ENCODE data around the gene MED7. TPM values are rescaled to one million over a fixed set of nuclear protein-coding genes. Genes with fewer than 3 reads are reported as not detected.

MED7 gene
- total and polyA plus RNA-seq, 9 of the 15 experiments (the other 6 are each of a cell fraction or from before 2014, with no cell fraction given) = 4.5 to 38.7 (median 12.2) TPM

DNA sequence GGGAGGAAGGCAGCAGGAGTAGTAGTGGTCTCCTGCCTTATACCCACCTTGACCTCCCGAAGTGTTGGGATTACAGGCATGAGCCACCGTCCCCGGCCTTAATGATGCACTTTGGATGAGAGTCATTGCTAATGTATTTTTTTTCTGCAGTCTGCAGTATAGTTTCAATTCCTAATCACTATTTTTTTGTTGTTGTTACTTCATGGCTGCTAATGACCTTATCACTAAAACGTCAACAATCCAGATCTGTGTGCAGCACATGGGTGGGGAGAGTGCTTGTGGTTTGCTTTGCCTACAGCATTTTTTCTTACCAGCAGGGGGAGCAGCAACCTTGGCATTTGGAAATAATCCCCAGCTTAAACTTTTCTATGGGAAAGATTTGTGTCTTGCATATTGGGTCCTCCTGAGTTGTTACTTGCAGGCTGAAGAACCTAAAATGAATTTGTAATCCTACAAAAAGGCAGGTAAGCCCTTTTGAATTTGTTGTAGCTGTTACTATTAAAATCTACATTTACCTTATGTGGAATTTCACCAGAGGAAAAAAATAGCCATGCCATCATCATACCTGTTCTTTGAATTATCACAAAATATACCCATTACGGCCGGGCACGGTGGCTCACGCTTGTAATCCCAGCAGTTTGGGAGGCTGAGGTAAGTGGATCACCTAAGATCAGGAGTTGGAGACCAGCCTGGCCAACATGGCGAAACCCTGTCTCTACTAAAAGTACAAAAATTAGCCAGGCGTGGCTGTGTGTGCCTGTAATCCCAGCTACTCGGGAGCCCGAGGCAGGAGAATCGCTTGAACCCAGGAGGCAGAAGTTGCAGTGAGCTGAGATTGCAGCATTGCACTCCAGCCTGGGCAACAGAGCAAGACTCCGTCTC lies 6.3 kb upstream of the MED7 start (continued):
- TF ChIP-seq CHD4 (IDR thresholded peaks at IDR 0.05; ENCODE audit: insufficient read depth, insufficient replicate concordance, low read depth, low read length, poor library complexity, severe bottlenecking) (no peak), STAT5A (IDR thresholded peaks at IDR 0.05; ENCODE audit: borderline replicate concordance, low read length) (no peak), SP1 (CRISPR knock-in tag; IDR thresholded peaks at IDR 0.05) (no peak), ZFP91 (CRISPR knock-in tag; IDR thresholded peaks at IDR 0.05) (no peak), PHF21A (IDR thresholded peaks at IDR 0.05; ENCODE audit: borderline replicate concordance, low read depth) (no peak), OTX1 (CRISPR knock-in tag; IDR thresholded peaks at IDR 0.05) (no peak), ESRRA (IDR thresholded peaks at IDR 0.05; ENCODE audit: borderline replicate concordance, low read depth) (peak; percentile 58; the same call in 1 of the 2 replicates), MTA2 (IDR thresholded peaks at IDR 0.05; ENCODE audit: low read depth) (no peak), CBX1 (IDR thresholded peaks at IDR 0.05; ENCODE audit: low read depth) (no peak), FOXK2 (conservative IDR thresholded peaks at IDR 0.05 in 1 of 2, IDR thresholded peaks at IDR 0.05 in 1 of 2; ENCODE audit: low read depth in 2 of 2) (peak in 1 of 2 experiments; percentile 17; a peak in 1 of 4 replicates), BHLHE40 (IDR thresholded peaks at IDR 0.05; ENCODE audit: low read length) (no peak), ZNF384 (IDR thresholded peaks at IDR 0.05; ENCODE audit: low read depth, low read length) (peak; percentile 37)
- TF ChIP-seq, protein P1, sequence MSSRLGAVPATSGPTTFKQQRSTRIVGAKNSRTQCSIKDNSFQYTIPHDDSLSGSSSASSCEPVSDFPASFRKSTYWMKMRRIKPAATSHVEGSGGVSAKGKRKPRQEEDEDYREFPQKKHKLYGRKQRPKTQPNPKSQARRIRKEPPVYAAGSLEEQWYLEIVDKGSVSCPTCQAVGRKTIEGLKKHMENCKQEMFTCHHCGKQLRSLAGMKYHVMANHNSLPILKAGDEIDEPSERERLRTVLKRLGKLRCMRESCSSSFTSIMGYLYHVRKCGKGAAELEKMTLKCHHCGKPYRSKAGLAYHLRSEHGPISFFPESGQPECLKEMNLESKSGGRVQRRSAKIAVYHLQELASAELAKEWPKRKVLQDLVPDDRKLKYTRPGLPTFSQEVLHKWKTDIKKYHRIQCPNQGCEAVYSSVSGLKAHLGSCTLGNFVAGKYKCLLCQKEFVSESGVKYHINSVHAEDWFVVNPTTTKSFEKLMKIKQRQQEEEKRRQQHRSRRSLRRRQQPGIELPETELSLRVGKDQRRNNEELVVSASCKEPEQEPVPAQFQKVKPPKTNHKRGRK (tag; IDR thresholded peaks at IDR 0.05) = no peak
- TF ChIP-seq, protein P2, sequence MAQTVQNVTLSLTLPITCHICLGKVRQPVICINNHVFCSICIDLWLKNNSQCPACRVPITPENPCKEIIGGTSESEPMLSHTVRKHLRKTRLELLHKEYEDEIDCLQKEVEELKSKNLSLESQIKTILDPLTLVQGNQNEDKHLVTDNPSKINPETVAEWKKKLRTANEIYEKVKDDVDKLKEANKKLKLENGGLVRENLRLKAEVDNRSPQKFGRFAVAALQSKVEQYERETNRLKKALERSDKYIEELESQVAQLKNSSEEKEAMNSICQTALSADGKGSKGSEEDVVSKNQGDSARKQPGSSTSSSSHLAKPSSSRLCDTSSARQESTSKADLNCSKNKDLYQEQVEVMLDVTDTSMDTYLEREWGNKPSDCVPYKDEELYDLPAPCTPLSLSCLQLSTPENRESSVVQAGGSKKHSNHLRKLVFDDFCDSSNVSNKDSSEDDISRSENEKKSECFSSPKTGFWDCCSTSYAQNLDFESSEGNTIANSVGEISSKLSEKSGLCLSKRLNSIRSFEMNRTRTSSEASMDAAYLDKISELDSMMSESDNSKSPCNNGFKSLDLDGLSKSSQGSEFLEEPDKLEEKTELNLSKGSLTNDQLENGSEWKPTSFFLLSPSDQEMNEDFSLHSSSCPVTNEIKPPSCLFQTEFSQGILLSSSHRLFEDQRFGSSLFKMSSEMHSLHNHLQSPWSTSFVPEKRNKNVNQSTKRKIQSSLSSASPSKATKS (CRISPR knock-in tag; IDR thresholded peaks at IDR 0.05) = no peak
- TF ChIP-seq, protein P3, sequence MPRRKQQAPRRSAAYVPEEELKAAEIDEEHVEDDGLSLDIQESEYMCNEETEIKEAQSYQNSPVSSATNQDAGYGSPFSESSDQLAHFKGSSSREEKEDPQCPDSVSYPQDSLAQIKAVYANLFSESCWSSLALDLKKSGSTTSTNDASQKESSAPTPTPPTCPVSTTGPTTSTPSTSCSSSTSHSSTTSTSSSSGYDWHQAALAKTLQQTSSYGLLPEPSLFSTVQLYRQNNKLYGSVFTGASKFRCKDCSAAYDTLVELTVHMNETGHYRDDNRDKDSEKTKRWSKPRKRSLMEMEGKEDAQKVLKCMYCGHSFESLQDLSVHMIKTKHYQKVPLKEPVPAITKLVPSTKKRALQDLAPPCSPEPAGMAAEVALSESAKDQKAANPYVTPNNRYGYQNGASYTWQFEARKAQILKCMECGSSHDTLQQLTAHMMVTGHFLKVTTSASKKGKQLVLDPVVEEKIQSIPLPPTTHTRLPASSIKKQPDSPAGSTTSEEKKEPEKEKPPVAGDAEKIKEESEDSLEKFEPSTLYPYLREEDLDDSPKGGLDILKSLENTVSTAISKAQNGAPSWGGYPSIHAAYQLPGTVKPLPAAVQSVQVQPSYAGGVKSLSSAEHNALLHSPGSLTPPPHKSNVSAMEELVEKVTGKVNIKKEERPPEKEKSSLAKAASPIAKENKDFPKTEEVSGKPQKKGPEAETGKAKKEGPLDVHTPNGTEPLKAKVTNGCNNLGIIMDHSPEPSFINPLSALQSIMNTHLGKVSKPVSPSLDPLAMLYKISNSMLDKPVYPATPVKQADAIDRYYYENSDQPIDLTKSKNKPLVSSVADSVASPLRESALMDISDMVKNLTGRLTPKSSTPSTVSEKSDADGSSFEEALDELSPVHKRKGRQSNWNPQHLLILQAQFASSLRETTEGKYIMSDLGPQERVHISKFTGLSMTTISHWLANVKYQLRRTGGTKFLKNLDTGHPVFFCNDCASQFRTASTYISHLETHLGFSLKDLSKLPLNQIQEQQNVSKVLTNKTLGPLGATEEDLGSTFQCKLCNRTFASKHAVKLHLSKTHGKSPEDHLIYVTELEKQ (CRISPR knock-in tag; IDR thresholded peaks at IDR 0.05) = no peak
